GM11168 (cell line): ENCODE measurements around the gene ARRB1.
"Not testable (repeated sequence)": the region's sequence is repeated elsewhere in the genome, so short reads cannot be mapped to it uniquely, and the experiment has no call there.

ENCODE experiments used
- in situ Hi-C: fragments of 300-500 bp; cut with MboI; formaldehyde crosslinking; loops from one replicate; pipeline ENCODE4 v1.12.0; 2022; ENCODE audit warnings: low sequenced_read_pairs; ENCODE audit not compliant: unreplicated experiment

The ARRB1 gene

DNA sequence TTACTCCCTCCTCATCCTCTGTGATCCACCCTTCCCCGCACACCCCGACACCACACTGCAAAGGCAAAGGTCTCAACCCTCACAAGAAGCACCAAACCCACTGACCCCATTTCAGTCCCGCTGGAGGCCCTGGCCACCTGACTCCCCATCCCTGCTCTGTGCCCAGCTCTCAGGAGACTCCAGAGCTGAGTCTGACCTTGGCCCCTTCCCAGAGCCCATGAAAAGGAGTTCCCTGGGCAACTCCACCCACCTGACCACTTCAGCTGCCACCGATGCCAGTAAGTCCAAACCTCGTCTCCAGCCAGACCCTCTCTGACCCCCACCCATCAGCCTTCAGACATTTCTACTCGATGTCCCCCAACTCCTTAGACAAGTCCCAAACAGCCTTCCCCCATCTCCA is 45.5 kb downstream of the ARRB1 start:
- in situ Hi-C loops: no loop called here

DNA sequence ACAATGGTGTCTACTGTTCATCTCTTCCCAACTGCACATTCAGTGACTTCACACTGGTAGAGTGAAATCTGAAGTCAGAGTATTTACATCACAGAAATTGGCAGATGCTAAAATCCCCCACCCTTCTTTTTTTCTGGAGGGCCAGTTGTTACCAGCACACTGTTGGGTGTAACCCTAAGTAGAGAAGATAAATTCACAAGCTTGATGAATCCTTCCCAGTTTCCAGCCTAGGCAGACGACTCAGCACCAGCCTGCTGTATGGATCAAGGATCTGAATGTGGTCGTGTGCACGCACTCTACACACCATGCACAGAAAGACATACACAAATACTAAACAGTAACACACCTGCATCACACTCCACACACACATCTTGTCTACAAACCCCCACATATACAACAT is 46.0 kb downstream of the ARRB1 start:
- in situ Hi-C loops: no loop called here

DNA sequence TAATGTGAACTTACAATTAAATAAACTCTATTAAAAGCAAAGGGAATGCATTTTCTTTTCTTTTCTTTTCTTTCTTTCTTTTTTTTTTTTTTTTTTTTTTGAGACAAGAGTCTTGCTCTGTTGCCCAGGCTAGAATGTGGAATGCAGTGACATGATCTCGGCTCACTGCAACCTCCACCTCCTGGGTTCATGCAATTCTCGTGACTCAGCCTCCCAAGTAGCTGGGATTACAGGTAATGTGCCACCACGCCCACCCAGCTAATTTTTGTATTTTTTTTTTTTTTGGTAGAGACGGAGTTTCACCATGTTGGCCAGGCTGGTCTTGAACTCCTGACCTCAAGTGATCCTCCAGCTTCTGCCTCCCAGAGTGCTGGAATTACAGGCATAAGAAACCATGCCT is 46.5 kb downstream of the ARRB1 start:
- in situ Hi-C loops: not testable (repeated sequence)

DNA sequence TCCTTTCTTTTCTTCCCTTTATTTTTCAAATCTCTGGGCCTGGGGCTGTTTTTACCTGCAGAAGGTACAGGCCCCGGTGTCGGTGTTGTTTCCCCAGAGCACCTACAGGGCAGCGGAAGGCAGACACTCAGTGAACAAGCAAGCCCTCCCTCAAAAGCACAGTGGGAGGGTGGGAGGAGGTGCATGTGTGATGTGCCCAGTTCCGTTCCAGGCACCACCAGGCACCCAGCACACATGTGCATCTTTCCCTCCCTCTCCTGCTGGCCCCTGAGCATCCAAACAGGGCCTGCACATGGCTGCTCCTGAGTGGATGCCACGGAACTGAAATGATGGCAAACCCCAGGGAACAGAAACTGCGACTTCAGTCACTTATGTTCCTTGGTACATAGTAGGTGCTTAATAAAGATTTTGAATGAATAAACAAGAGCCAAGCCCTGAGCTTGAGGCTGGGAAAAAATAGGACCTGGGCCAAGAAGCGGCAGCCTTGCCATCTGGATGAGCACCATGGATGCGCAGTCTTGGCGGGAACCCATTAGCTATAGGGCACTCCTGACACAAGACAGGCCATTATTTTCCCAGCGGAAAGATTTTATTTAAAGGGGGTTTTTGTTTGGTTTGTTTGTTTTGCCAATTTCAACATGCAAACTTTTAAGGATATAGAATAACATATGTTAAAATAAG is 47.8 kb downstream of the ARRB1 start:
- in situ Hi-C loops: no loop called here

DNA sequence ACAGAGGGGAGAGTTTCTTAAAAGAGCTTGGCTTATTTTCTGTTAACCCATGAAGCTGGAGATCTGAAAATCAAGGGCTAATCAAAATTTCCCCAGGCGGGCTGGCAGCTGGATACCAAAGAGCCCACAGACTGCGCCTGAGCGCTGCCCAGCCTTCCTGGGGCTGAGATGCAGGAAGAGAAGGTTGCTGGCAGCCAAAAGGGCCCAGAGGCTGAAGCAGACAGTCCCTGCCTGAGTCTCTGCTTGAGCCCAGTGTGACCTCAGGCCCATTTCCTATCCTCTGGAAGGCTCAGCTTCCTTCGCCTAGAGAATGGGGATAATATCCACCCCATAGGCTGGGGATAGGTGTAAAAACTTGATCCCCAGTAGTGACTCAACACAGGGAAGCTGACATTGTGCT is 49.1 kb downstream of the ARRB1 start:
- in situ Hi-C loops: no loop called here

DNA sequence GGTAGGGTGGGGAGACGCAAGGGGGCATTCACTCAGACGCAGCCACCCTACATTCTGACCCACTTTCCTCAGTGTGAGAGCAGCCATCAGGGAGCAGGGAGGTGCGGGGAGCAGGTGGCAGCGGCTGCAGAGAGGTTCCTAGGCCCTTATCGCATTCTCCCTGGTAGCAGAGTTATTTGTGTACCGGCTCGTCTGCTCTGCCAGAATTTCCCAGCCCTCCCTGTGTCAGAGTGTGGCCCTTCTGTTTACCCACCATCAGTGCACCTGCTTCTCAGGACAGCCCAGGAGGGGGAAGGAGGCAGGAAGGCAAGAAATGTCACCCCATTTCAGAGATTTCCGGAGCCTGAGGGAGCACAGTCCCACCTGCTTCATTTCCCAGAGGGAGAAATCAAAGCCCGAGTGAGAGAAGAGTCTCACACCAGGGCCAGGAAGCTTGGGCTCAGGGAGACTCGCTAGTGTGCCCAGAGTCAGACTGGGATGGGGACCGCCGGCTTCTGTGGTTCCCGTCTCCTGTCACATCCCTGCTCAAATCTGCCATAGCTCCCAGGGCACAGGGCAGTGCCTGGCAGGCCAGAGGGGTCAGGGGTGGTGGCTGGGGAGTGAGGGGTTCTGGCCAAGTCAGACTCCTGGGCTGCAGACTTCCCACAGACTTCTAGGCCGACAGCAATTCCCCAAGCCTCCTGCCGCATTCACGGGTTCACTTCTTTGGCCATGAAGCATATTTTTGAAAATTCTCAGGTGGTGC is 49.7 kb downstream of the ARRB1 start:
- in situ Hi-C loops: no loop called here

DNA sequence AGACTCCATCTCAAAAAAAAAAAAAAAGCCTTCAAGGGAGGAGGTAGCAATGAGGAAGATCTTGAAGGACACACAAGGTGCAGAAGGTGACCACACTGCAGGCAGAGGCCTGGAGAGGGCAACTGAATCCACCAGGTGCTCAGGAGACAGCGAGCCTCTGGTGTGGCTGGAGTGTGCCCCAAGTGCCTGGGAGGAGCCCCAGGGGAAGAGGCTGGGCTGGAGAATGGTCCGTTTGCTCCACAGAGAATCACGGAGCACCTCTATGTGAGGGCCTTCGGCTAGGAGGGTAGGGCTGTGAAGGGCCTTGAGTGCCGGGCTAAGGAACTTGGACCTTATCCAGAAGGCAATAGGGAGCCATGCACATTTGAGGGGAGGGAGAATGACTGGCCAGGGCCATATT is 50.3 kb downstream of the ARRB1 start:
- in situ Hi-C loops: no loop called here

DNA sequence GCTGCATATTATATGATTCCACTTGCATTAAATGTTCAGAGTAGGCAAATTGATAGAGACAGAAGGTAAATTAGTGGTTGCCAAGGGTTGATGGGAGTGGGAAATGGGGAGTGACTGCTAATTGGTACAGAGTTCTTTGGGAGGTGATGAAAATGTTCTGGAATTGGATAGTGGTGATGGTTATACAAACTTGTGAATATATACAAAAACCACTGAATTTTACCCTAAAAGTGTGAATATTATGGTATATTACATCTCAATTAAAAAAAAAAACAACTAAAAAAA is 52.5 kb downstream of the ARRB1 start:
- in situ Hi-C loops: no loop called here

DNA sequence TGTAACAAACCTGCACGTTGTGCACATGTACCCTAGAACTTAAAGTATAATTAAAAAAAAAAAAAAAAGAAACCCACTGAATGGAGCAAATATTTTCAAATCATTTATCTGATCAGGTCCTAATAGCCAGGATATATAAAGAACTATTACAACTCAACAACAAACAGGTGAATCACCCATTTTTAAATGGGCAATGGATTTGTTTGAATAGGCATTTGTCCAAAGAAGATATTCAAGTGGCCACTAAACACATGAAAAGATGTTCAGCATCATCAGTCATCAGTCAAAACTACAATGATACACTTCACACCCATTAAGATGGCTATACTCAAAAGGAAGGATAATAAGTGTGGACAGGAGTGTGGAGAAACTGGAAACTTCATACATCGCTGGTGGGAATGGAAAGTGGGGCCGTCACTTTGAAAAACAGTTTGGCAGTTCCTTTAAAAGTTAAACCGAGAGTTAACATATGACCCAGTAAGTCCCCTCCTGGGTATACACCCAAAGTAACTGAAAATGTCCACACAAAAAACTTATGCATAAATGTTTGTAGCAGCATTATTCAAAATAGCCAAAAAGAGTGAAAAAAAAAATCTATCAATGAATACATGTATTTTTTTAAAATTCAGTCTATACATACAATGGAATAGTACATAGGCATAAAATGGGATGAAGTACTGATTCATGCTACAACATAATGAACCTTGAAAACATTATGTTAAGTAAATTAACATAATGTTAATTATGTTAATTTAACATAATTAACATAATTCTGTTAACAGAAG is 53.1 kb downstream of the ARRB1 start:
- in situ Hi-C loops: no loop called here

DNA sequence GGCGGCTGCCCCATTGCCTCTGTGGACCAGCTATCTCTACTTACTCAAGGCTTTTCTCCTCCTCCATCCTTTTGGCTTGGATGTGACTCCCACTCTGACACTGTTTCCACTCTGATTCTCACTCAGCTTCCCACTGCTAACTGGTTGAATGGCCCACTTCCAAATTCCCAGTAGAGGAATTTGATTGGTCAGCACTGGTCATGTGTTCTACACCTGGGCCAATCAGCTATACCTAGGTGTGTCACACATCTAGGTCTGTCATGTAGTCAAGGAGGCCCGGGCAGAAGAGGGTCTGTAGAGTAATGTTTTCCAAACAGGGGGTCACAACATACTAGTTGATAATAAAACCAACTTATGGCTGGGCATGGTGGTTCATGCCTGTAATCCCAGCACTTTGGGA is 57.6 kb downstream of the ARRB1 start:
- in situ Hi-C loops: no loop called here

DNA sequence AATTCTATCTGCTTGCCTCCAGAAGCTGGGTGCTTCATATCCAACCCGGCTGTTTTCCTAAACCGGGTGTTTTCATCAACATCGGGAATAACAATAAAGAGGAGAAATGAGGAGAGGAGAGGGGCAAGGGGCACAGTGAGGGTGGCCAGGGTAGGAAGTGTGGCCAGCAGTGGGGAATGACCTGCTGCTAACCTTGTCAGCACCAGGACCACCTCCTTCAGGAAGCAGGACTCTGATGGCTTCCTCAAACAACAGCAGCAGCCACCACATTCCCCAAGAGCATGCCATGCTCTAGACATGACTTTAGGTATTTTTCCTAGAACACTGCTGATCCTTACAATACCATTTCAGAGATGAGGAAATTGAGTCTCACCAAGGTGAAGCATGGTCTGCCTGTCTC is 58.5 kb downstream of the ARRB1 start:
- in situ Hi-C loops: no loop called here

DNA sequence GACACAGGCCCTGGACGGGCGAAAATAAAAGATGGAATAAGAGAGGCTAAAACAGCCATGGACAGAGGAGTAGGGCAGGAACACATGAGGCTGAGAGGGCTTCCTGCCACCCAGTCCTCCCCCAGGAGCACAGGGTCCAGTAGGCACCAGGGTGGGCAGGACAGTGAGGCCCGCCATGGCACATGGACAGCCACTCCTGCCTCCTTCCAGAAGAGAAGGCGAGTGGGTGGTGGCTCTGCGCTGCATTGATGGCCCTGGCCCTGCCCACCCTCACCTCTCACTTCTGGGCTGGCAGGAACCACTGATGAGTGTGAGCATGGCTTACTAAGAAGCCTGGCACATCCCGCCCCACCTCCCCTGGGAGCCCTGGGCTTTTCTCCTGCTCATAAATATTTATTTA is 59.7 kb downstream of the ARRB1 start:
- in situ Hi-C loops: no loop called here

DNA sequence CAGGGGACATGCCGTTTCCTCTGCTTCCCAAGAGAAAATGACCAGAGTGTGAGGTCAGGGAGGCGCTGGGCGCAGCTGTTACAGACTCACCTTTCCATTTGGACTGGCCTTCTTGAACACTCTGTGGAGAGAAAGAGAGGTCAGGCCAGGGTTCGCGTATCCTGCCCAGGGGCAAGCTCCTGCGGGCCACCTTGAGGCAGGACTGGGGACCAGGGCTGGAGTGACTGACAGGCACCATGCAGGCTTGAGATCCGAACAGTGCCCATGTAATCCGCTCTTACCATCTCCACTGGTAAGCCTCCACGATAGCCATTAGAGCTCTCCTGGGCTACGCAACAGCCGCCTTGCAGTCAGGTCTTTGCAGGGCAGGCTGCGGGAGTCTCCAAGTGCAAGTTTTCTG is 61.5 kb downstream of the ARRB1 start:
- in situ Hi-C loops: no loop called here

DNA sequence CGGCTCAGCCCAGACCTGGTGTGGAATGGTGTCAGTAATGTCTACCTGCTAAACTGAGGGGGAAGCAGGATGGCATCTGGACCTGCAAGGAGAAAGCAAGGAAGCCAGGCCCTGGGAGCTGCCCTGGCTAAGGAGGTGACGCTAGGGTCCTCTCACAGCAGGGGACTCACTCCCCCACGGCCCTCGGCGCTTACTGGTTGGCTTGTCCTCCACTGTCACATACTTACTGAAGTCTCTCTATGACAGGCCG is 62.0 kb downstream of the ARRB1 start:
- in situ Hi-C loops: no loop called here

DNA sequence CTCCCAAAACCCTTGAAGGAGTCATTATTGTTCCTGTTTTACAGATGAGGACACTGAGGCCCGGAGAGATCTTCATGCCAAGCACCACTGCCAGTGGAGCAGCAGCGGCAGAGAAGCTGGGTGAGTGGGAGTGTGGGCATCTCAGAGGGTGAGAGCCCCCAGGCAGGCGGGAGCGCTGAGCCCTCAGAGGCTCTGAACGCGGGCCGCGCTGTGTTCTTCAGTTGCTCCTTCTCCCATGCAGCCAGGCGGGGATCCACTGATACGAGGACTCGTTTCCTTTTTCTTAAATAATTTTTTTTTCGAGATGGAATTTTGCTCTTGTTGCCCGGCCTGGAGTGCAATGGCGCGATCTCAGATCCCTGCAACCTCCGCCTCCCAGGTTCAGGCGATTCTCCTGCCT is 63.9 kb downstream of the ARRB1 start:
- in situ Hi-C loops: no loop called here

DNA sequence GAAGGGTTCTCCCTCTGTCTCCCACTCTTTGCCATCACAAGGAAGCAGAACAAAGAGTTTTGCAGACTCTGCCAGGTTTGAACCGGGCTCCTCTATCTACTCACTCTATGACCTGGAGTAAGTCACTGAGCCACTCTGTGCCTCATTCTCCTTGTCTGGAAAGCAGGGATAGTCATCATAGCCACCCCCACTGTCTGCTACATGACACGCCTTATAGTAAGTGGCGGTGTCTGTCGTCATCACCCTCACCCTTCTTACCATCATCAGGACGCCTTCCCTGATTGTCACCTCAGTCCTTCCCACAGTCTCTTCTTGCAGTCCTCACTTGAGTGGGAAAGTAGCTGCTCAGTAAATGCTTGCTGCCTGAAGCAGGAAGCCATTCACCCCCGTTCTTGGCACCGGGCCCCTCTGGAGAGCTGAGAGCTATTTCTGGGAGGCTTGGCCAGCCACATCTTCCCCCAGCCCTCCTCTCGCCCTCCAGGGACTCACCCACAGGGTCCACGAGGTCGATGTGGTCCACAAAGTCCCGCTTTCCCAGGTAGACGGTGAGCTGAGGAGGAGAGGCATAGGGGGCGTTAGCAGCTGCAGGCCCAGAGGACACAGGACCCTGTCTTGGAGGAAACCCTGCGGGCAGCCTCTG is 64.5 kb downstream of the ARRB1 start:
- in situ Hi-C loops: no loop called here

DNA sequence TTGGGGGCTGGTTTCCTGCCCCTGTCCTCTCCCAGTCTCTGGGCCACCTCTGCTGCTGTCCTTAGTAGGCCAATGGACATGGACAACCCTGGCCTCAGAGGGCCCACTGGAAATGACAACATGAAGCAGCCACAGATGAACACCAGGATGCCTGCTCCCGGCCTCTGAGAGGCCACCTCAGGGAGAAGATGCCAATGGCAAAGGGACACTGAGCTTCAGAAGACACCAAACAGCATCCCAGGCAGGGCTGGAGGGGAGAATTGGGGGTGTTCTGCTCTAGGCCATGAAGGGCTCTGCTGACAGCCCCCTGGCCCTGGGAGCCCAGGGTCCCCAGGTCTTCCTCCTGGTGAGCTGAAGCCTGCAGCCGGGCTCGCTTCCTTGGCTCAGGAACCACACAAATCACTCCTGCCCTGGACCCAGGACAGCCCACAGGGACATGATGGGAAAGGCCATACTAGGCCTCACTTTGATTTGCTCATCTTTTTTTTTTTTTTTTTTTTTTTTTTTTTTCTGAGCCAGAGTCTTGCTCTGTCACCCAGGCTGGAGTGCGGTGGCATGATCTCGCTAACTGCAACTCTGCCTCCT is 65.6 kb downstream of the ARRB1 start:
- in situ Hi-C loops: no loop called here

DNA sequence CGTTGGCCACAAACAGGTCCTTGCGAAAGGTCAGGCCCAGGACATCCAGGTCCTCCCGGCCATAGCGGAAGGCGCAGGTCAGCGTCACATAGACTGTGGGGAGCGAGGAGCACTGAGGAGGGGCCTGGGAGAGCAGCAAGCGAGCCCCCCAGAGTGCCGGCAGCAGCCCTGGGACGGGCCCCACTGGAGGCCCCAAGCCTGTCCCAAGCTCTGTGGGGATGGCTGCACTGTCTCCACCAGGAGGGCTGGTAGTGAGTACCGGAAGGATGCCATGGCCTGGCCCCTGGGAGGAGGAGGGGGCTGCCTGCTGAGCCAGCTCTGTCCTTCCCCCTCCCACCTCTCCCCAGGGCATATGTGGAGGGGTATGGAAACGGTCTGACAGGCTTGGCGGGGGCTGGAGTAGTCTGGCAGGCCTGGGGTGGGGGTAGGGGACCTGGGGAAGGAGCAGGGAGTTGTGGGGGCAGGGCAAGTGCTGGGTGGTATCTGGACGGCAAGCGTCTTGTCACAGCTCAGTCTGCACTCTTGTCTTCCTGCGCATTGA is 68.0 kb downstream of the ARRB1 start:
- in situ Hi-C loops: no loop called here

DNA sequence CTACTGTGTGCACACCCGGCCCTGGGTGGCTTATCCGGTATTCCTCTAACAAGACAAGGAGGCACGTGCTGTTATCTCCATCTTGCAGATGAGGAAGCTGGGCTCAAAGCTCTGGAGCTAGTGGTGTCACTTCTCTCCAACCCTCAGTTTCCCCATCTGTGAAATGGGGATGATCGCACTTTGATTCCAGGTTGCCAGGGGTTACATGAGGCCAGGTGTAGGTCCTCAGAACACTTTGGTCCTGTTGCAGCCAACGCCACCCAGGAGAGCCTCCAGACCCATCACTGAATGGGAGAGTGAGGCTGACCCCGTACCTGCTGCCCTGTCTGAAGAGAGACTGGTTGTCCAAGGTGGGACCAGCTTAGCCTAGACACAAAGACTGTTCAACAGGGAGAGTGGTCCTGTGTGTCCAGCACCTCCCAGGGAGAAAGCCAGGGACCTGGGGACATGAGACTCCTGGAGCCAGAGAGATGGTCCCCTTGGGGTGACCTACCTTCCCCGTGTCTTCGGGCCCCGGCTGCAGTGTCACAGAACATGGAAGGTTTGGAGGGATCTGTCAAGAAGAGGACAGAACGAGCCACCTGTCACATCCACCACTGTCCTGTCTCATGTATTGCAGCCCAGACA is 69.9 kb downstream of the ARRB1 start:
- in situ Hi-C loops: no loop called here

DNA sequence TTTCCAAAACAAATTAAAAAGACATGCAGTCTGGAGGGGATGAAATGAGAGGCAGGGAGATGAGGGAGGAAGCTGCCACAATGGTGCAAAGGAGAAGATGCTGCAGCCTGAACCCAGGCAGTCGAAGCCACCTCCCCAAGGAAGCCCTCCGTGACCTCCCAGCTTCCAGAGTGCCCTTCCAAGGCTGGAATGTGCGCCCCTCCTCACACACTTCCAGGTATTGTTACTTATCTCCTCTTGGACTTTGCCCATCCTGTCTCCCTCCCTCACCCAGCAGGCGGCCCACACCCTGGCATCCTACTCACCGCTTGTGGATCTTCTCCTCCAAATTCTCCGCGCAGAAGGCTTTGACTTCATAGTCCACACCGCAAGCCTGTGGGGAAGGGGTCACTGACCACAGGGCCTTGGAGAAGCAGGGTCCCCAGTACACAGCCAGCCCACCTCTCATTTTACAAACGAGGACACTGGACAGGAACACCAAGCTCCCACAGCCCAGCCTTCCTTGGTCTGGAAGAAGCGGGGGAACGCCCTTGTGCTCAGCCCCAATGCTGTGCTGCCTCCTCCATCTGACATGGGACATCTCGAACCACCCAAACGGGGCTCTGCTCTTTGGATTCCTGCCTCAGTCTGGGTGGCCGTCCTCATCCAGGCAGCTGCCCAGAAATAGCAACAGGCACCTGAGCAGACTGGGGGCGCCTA is 70.5 kb downstream of the ARRB1 start:
- in situ Hi-C loops: no loop called here
